Activated effector memory CD4-positive, alpha-beta T cell treated with anti-CD3 and anti-CD28 coated beads, Interleukin-2, amount 50 U/mL, for 16 hours (primary cell): ENCODE results near the gene KDM2B.
"Not testable (repeated sequence)": the region's sequence is repeated elsewhere in the genome, so short reads cannot be mapped to it uniquely, and the experiment has no call there.

Source experiments
- DNase-seq: peaks from one replicate; pipeline ENCODE4 v3.0.0-alpha.2; 2020

The KDM2B gene

DNA sequence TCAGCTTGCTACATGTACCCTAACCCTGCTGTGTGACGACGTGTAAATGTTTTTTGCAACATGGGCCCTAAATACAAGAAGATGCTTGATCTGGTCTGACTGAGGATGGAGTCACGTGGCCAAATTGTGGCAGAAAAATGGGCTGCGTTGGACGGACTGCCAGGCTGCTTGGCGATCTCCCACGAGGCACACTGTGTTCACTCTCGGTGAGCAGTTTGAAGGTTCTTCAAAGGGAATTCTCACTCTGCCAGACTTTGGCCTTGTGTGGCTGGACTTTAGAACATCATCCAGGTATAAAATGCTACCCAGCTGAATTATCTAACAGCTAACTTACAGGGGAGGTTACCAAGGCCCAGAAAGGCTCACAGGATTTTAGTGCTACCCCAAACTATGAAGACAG lies 85.1 kb downstream of the KDM2B start:
- DNase-seq = no peak

DNA sequence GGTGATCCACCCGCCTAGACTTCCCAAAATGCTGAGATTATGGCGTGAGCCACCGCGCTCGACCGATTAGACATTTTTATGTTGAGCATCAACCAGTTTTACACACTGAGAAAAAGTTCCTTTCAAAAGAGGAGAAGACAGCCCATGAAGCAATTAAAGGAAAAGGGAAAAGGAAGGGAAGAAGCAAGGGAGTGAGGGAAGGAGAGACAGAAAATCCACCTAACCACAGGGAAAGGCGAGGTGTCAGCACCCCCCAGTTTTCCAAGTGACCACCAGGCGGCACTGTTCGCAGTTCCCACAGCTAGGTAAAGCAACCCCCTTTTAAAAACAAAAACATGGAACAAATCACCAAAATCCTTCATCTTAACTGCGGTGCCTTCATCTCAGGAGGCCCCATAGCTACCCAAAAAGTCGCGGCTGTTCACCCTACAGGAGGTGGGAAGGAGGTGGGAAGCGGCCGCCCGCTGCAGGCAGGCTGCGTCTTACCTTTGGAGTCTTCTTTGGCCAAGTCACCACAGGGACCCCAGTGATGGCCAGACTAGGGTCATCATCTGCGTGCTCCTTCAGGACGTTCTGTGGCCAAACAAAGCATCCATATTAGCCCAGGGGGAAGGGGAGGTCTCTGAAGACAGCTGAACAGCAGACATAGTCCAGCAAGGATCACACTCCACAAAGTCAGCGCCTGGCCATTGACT lies 86.6 kb downstream of the KDM2B start:
- DNase-seq = peak; percentile 87

DNA sequence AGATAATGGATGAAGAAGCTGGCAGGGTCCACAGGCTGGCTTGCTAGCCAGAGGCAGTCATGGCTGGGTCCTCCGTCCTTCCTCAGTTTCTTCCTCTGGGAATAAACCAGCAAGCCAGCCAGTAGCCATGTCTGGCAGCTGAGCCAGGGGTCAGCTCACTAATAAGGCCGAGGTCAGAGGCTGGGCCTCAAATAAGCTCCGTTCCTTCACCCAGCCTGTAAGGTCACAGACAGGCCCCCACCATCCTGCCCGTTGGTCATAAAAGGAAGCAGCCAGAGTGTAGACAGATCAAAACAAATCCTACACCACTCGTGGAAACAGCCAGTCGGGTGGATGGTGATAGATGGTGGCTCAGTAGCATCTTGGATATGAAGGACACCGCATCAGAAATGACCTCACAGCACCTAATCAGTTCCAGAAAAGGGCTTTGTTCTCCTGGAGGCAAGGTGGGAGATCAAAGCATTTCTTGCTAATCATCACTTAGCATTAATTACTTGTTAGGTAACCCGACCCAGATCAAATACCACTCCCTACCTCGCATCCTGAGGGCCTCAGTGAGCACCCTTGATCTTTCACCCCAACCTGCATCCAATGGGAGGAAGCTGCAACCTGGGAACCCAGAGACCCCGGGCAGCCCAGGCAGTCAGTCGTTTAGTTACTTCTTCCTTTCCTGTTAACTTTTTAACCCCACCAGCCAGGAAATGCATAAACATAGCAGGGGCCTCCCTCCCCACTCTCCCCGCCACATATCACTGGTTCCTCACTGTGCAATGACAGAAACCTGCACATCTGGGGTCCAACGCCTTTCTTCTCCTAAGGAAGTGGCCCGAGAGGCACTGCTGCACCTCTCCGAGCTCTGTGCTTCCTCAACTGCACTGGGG lies 90.2 kb downstream of the KDM2B start:
- no peak for DNase-seq

DNA sequence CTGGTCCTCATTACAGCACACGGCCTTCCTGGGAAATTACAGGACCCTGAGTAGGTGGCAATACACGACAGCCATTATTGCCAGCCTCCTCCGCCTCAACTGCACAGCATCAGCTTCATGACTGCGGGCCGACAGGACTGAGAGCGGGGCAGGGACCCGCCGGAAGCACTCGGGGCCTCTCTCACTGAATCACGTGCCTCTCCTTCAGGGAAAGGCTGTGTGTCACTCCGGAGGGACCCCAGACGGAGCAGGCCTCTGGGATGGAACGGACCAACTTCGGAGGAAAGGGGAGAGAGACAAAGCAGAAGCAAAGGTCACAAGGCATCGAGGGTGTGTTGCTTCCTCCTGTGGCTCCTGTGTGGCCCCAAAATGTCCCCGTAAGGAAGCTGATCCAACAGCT lies 90.9 kb downstream of the KDM2B start:
- no peak for DNase-seq

DNA sequence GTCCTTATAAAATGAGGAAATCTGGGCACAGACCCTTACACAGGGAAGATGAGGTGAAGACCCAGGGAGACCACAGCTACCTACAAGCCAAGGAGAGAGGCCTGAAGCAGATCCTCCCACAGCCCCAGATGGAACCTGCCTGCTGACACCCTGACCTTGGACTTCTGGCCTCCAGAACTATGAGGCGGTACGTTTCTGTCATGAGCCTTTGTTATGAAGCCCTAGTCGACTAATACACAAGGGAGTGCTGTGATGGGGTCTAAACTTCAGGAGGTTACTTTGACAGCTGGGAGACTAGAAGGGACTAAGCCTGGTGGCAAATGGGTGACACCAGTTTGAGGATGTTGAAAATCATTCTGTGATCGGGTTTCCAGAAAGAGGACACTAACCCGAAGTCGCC lies 95.9 kb downstream of the KDM2B start:
- no peak for DNase-seq

DNA sequence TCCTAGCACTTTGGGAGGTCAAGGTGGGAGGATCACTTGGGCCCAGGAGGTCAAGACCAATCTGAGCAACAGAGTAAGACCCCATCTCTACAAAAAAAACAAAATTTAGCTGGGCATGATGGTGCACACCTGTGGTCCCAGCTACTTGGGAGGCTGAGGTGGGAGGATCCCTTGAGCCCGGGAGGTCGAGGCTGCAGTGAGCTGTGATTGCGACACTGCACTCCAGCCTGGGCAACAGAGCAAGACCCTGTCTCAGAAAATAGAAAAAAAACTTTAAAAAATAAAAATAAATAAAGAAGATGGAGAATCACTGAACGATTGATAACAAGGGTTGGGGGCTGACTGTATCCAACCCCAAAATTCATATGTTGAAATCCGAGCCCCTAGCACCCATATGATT lies 96.3 kb downstream of the KDM2B start:
- DNase-seq = not testable (repeated sequence)

DNA sequence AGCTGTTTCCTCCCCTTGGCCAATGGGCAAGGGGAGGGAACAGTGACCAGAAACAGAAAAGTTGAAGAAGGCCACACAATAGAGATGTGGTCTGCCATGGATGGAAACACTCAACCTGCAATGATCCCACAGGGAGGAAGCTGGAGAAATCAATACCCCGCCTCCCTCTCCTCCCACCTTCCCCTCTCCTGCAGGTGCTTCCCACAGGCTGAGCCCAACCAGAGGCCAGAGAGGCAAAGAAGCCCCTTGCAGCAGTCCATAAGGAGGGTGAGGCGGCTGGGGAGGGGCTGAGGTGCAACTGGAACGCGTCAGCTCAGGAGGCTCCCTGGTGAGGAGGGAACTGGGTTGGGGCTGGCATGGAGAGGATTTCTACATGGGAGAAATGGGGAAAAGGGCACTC lies 96.9 kb downstream of the KDM2B start:
- DNase-seq = no peak

DNA sequence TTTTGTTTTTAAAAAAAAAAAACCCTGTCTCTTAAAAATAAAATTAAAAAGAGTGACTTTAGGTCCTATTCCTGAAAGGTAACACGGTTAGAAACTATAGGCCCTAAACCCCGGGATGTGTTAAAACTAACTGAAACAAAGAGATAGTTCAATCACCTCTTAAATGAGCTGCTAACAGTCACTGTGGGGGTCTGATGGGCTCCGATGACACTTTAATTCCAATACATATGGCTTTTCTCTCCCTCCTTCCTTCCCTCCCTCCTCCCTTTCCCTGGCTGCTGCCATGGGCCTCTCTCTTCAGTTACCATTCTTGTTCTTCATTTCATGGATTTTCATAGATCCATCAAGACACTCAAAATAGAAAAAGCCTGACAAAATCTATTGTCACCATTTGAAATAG lies 104.3 kb downstream of the KDM2B start:
- DNase-seq = no peak

DNA sequence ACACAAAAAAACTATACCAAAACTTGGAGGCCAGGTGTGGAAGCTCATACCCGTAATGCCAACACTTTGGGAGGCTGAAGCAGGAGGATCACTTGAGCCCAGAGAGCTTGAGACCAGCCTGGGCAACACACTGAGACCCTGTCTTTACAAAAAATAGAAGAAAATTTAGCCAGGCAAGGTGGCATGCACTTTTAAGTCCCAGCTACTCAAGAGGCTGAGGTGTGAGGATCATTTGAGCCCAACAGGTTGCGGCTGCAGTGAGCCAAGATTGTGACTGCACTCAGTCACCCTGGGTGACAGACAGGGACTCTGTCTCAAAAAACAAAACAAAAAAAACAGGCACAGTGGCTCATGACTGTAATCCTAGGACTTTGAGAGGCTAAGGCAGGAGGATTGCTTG lies 105.5 kb downstream of the KDM2B start:
- DNase-seq = no peak

DNA sequence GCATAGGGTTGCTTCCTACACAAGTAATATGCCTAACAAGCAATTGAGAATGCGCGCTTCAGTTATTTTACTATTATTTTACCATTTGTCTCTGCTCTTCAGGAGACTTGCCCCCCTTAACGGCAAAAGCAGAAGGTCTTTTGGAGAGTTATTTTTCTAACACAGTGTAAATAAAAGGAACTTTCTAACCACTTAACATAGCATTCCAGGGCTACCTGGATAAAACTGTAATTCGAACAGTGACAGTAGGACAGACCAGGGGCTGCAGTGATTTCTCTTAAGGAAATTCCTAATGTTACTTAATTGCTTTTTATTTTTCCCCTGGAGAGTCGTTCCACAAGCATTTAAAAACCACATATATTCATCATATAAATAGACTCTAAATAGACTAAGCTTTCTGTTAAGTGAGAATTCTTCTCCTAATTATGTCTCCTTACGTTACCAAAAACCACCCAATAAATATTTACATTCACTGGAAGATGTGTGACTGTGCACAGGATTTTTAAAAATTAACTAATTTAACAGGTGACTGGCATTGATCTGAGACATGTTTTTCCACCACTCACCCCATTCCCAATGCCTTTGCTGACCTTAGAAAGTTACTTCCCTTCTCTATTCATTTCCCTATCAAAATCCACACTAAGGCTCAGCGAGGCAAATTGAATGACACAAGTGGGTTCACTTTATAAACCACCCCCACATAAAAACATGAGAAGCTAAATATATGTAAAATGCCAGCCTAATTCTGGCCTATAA lies 108.5 kb downstream of the KDM2B start:
- DNase-seq = no peak

DNA sequence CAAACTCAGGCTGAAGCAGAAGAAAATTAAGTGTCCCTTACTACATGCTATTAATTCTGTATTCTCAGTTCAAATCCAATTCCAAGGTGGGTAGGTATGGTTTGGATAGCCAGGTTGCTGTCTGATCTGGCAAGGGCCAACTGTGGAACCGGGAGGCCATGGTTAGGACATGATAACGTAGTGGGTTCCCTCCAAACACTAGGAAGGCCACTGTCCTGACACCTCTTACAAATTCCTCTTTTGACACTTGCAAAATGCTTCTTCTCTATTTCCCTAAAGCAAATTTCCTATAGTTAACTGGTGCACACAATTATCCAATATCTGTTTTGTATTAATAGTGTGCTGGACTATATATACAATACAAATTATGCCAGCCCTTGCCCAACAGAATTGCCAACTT lies 110.1 kb downstream of the KDM2B start:
- no peak for DNase-seq

DNA sequence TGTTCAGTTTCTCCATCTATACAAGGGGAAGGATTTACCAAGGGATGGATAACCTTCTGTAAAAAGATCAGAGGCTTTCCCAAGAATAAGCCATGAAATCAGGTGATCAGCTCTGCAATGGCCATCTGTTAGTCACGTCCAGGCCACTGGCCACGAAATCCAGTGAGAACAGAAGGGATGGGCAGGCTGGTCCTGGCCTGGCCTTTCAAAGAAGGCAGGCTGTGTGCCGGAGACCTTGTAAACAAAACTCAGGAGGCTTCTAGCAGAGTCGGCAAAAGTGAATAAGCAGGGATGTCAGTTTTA lies 112.4 kb downstream of the KDM2B start:
- no peak for DNase-seq

DNA sequence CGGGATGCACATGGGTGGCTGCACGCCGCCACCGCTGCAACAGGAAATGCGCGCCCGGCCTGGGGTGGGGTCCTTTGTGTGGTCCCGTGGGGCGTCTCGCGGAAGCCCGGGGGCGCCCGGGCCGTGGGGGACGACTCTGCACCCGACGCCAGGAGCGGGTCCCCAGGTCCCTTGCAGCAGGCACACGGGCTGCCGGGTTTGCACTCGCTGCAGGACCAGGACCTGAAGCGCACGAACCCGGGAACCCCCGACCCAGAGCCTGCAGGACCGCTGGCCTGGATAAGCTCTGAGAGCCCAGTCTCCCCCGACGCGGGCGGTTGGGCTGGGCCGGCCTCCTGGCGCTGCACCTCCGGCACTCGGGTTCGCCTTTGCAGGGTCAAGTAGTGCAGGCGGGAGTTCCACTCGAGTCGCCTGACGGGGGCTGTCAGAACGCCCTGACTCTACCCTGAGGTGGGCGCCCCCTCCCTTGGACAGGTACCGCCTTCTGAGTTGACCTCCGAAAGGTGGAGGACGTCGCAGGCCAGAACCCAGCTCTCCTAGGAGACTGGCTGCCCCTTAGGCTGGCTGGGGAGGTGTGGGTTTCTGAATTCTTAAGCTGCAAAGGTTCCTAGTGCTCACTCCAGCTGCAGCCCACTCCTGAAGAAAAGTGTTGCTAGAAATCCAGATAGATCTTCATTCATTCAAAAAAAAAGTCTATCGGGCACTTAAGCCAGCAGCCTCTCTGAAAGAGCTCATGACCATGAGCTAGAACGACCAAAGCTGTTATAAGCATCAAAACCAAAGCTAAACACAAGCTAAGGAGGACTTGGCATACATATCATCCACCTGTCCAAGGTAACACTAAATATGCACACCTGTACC lies 113.0 kb downstream of the KDM2B start:
- no peak for DNase-seq

DNA sequence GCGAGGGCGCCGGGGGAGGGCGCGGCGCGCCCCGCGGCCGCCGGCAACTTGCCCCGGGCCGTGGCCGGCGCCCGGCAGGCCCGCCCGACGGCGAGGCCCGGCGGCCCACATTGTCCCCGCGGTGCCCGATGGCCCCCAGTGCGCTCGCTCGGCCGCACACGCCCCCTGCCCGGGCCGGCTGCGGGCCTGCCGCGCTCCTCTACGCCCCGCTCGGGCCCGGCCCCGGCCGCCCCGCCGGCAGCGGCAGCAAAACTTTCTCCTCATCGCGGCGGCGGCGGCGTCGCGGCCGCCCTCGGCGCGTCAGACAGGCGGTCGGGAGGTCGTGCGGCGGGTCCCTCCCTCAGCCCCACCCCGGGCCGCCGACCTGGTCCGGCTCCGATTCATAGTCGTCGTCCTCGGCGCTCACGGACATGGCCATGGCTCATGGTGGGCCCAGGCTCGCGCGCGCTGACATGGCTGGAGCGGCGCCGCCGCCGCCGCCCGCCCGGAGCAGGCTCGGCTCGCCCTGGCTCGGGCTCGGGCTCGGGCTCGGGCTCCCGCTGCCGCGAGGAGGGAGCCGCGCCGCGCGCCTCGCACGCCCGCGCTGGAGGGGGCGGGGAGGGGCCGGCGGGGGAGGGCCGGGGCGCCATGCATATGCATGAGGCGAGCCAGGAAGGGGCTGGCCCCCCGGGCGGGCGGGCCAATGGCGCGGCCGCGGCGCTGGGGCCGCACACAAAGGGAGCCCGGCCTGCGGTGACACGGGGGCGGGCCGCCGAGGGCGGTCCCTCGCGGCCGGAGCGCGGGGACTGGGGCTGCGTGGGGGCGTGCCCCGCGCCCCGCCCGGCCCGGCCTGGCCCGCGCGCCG lies 113.8 kb downstream of the KDM2B start:
- peak; percentile 95 for DNase-seq

DNA sequence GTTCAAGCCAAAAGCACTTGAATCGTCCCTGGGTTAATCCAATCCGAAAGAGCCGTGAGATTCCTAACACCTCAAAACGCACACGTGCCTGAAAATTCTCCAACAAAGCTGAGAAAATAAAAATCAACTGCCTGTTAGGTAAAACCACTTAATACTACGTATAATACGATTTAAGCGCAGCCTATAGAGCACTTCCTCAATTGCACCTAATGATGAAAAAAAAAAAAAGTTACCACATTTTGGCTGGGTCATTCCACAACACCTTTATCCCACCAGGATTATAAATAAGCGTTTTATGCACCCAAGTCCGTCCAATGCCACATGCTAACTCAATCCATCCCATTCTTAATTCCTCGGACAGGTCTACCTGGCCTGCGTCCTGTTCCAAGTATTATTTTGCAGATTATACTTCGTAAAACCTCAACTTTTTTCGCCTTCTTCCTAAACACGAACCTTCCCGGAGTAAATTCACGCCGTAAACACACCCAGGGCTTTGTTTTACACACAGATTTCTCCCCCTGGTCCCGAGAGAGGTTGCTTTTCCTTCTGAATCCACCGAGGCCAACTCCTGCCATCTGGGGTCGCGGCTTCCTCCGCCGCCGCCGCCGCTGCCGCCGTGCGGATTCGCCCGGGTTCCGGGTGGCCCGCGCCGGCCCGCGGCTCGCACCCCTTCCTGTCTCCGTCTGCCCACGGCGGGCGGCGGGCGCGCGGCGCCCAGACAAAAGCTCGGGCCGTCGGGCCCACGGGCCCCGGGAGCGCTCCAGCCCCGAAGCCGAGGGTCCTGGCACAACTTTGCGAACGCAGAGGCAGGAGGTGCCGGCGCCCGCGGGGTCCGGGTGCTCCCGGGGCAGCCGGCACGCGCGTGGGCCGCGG lies 114.7 kb downstream of the KDM2B start:
- peak; percentile 83 for DNase-seq

DNA sequence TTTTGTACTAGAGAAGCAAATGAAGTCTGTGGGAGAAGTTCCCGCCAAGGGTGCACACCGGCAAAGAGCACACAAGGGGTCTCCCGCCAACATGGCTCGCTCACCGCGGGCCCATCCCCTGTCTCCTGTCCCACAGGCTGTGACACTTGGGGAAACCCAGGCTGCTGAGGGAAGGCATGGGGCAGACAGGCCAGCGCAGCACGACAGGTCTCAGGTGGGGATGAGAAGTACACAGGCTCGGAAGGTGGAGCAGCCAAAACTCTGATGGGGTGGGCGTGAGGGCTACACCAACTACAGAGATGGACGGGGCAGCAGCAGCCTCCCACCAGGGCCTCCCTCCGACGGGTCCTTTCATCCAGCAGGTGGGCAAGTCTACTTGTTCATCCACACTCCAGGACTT lies 116.5 kb downstream of the KDM2B start:
- no peak for DNase-seq

DNA sequence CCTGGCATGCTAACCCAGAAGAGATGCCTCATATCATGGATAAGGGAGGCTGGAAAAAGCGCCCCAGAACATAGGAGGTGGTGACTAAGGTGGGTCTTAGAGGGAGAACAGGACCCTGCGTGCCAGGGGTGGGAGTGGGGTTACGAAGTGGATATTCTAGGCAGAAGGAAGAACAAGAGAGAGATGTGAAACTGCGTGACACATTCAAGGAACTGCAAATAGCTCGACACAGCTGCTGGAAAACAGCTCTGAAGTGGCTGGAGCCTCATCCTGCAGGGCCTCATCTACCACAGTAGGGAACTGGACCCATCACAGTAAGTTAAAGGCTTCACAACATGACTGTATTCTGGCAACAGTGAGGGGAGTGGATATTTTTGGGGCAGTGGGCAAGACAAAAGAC lies 119.8 kb downstream of the KDM2B start:
- DNase-seq = no peak

DNA sequence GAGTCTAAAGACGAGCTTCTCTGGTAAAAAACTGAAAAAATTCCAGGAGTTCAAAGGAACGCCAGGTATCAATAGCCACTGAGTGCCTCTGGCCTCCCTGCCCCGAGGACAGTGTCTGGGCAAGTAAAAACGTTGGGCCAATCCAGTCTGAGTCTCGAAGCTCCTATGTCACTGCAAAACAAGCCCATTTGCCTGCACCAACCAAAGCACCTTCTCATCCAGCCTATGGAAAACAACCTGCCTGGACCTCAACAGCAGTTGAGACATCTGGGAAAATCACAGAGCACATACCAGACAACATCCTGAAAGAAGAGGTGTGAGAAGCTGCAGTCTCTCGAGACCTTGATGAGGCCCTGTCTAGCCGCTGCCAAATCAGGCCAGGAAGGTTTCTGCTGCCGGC lies 124.3 kb downstream of the KDM2B start:
- DNase-seq = no peak

DNA sequence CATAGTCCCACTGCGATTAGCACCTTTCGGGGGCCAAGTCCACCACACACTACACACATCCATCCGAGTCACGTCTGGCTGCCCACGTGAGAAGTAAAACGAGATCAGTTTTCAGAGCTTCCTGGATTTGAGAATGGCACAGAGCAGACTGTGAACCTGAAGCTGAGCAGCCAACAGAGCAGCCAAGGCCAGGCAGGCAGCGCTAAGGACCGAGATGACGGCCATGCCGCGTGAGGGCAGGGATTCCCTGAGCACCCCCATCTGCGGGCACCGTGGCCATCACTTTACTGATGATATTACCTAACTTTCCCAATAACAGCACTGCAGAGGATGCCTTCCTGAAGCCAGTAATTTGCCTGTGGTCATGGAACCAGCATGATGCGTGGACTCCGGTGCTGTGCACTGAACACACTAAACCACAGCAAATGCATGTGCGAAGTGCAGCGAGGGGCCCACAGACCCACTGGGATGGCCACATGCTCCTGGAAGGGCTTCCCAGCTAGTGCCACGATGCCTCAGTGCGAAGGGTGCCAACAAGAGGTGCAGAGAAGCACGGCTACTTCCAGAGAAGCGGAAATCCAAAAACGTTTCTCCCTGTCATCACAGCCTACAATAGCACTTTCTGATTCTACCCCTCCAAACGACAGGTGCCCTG lies 124.9 kb downstream of the KDM2B start:
- DNase-seq = no peak

DNA sequence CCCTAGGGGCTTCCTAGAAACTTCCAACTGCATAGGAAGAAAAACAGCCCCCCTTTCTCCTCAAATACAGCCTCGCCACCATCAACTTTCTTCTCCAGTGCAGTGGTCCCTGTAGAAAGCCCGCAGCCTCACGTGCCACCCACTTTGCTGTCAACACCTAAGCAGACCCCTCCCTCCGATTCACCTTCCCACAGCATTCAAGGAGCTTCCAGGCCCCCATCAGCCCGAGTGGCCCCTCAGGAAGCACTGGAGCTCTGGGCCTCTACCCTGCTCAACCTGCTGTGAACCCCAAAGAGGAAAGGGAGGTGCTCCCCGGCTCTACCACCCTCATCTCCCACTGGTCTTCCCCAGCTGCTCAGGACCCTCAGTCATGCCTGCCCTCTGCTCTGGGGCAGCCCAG lies 125.9 kb downstream of the KDM2B start:
- DNase-seq = no peak
